GM23338 (cell line): Measurements from ENCODE around the gene STX10. TPM values are rescaled to one million over a fixed set of nuclear protein-coding genes. Genes with fewer than 3 reads are reported as not detected.

Source experiments
- CREB1 ChIP-seq: fragments of 250-450 bp; sonication (Bioruptor Pico); IDR thresholded peaks from 2 replicates; pipeline ENCODE4 v1.5.0; 2020; ENCODE audit warnings: low read depth, mild to moderate bottlenecking, moderate library complexity
- CTCF ChIP-seq, 2 experiments: fragments of 200-600 bp in 1 of 2; sonication (generic) in 1 of 2; conservative IDR thresholded peaks; 2 replicates each; pipeline versions ENCODE4 v1.5.1 to v1.6.1; 2016 to 2017; ENCODE audit warnings: antibody characterized with exemption in 2 of 2, low read depth in 2 of 2, mild to moderate bottlenecking in 2 of 2, moderate library complexity in 1 of 2
- EZH2 ChIP-seq: fragments of 200-600 bp; sonication (generic); IDR thresholded peaks from one replicate; pipeline ENCODE4 v1.8.0; 2017; ENCODE audit warnings: antibody characterized with exemption, mild to moderate bottlenecking, low read depth; ENCODE audit not compliant: unreplicated experiment
- JUNB ChIP-seq: IDR thresholded peaks from one replicate; pipeline ENCODE4 v1.6.1; 2016; ENCODE audit warnings: antibody characterized with exemption; ENCODE audit not compliant: unreplicated experiment
- NANOG ChIP-seq: IDR thresholded peaks from 2 replicates; pipeline ENCODE4 v1.6.1; 2016; ENCODE audit warnings: antibody characterized with exemption, borderline replicate concordance
- POLR2AphosphoS5 ChIP-seq: IDR thresholded peaks from 2 replicates; pipeline ENCODE4 v1.6.1; 2016; ENCODE audit warnings: antibody characterized with exemption, low read depth
- REST ChIP-seq: IDR thresholded peaks from one replicate; pipeline ENCODE4 v1.6.1; 2018; ENCODE audit warnings: antibody characterized with exemption; ENCODE audit not compliant: unreplicated experiment
- STAT1 ChIP-seq: IDR thresholded peaks from one replicate; pipeline ENCODE4 v1.6.1; 2016; ENCODE audit warnings: antibody characterized with exemption; ENCODE audit not compliant: unreplicated experiment
- ZNF114 ChIP-seq: fragments of 250-450 bp; sonication (Bioruptor Pico); IDR thresholded peaks from 2 replicates; pipeline ENCODE4 v1.5.0; 2020; ENCODE audit warnings: mild to moderate bottlenecking, moderate library complexity
- ZNF331 ChIP-seq: fragments of 250-450 bp; sonication (Bioruptor Pico); IDR thresholded peaks from 2 replicates; pipeline ENCODE4 v1.5.0; 2020; ENCODE audit warnings: low read depth, mild to moderate bottlenecking, moderate library complexity
- ZNF462 ChIP-seq: fragments of 250-450 bp; sonication (Bioruptor Pico); IDR thresholded peaks from 2 replicates; pipeline ENCODE4 v1.5.0; 2020; ENCODE audit warnings: mild to moderate bottlenecking, moderate library complexity
- polyA plus RNA-seq: library from polyadenylated mRNA; unstranded; fragments of >200 nt; fragmentation: Nextera tagmentation; extraction: Ambion mirVana; gene quantifications from 2 replicates; pipeline ENCODE4 v1.2.1, GENCODE V29; 2016
- total RNA-seq: library from RNA; depleted of rRNA; stranded (reverse); fragments of >200 nt; shearing (Covaris generic); gene quantifications from 2 replicates; pipeline ENCODE4 v1.2.3, GENCODE V29; 2014

Gene STX10
- total and polyA plus RNA-seq, 2 experiments from 2014 or later: 42.8 to 55.9 TPM

GRCh38 chr19:13163609-13164342, 13.6 kb upstream of the STX10 start (continued):
- TF ChIP-seq ZNF462 (CRISPR knock-in tag): no peak
- TF ChIP-seq ZNF331 (CRISPR knock-in tag): no peak
- TF ChIP-seq EZH2: no peak
- TF ChIP-seq STAT1: no peak
- no peak for TF ChIP-seq JUNB
- TF ChIP-seq POLR2AphosphoS5: peak; percentile 58; the same call in 1 of the 2 replicates
- no peak for TF ChIP-seq NANOG
- TF ChIP-seq CTCF (conservative IDR thresholded peaks at IDR 0.05; ENCODE audit: low read depth in 2 of 2): no peak
- no peak for TF ChIP-seq ZNF114 (CRISPR knock-in tag)
- peak; percentile 13; the same call in 1 of the 2 replicates for TF ChIP-seq CREB1
- TF ChIP-seq REST: no peak
